Activated T-helper 17 cell treated with anti-CD3 and anti-CD28 coated beads, Interleukin-2, amount 50 U/mL, for 72 hours (primary cell): Measurements from ENCODE around the gene SVOPL. TPM values are rescaled to one million over a fixed set of nuclear protein-coding genes. Genes with fewer than 3 reads are reported as not detected.
A peak's percentile ranks its signal among the peaks of the same experiment; 100 is the strongest.

ENCODE experiments used
- ATAC-seq: fragments of 150-1000 bp; cut with Tn5 transposase; replicated peaks from 2 replicates; pipeline ENCODE4 v1.10.0; 2021; ENCODE audit warnings: mild to moderate bottlenecking, moderate library complexity
- H3K27ac Mint-ChIP-seq: one replicate; pipeline ENCODE4 v1.8.0; 2022; ENCODE audit warnings: mixed read lengths
- H3K27me3 Mint-ChIP-seq: one replicate; pipeline ENCODE4 v1.8.0; 2022; ENCODE audit warnings: mixed read lengths
- H3K36me3 Mint-ChIP-seq: one replicate; pipeline ENCODE4 v1.8.0; 2022; ENCODE audit warnings: low read depth, mild to moderate bottlenecking, mixed read lengths
- H3K4me1 Mint-ChIP-seq: one replicate; pipeline ENCODE4 v1.8.0; 2022; ENCODE audit warnings: mixed read lengths
- H3K4me3 Mint-ChIP-seq: one replicate; pipeline ENCODE4 v1.8.0; 2022; ENCODE audit warnings: mild to moderate bottlenecking, mixed read lengths
- H3K9me3 Mint-ChIP-seq: one replicate; pipeline ENCODE4 v1.8.0; 2022; ENCODE audit warnings: mixed read lengths
- total RNA-seq, 2 donors: library from RNA; stranded (reverse); gene quantifications; one replicate each; pipeline ENCODE4 v1.2.3, GENCODE V29; 2022

SVOPL gene
- total RNA-seq, 2 donors from 2014 or later, result not detected

DNA sequence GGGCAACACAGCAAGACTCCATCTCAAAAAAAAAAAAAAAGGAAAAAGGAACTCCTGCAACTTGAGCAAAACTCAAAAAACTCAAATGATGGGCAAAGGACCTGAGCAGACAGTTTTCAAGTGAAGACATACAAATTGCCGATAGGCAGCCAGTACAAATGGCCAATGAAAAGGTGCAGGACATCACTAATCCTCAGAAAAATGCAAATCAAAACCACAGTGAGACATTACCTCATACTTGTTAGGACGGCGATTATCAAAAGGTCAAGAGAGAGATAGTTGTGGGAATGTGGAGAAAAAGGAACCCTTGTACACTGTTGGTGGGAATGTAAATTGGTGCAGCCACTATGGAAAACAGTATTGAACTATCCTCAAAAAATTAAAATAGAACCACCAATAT, 16.8 kb downstream of the SVOPL start:
- no peak overlapping the region for H3K27ac Mint-ChIP-seq
- H3K27me3 Mint-ChIP-seq, result peaks cover 11% of the 10 kb centered on the region
- no peak for ATAC-seq
- peaks cover 3% of the 10 kb centered on the region for H3K9me3 Mint-ChIP-seq
- no peaks in the 10 kb centered on the region for H3K4me1 Mint-ChIP-seq
- no peak overlapping the region for H3K4me3 Mint-ChIP-seq
- no peaks in the 10 kb centered on the region for H3K36me3 Mint-ChIP-seq

DNA sequence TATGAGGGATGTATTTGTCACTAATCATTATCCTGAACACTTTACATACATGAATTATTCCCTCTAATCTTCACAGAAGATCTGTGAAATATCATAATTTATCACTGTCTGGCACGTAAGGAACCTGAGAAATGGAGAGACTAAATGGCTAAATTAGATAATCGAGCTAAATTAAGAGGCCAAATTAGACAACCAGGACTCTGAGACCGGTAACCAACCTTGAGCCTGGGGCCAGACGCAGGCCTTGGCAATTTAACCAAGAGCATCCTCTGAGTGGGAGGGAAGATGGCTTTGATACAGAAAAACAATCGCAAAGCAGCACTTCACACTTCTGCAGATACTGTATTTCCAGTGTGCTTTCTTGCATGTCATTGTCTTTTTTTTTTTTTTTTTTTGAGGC, 21.4 kb downstream of the SVOPL start:
- no peak for ATAC-seq
- Mint-ChIP-seq H3K27ac (no peak overlapping the region), H3K27me3 (peaks cover 4% of the 10 kb centered on the region), H3K4me3 (no peak overlapping the region), H3K4me1 (no peaks in the 10 kb centered on the region), H3K9me3 (no peaks in the 10 kb centered on the region), H3K36me3 (no peaks in the 10 kb centered on the region)

DNA sequence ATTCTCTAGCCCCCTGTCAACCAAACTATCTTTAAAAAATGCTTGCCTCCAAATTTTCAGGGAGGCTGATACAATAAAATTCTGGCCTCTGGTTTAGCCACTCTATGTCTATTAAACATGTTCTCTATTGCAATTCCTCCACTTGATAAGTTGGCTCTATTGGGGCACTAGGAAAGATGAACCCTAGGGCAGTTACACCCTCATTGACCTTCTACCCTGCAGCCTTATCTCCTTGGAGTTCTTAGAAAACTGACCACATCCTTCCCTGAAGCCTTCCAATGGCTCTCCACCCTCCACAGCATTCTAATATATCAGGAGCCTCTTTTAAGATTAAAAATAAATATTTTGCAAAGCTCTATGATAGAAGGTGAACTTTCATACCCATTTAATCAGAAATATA, 30.6 kb downstream of the SVOPL start:
- H3K4me3 Mint-ChIP-seq, result no peak overlapping the region
- H3K9me3 Mint-ChIP-seq, result peaks cover 3% of the 10 kb centered on the region
- H3K27me3 Mint-ChIP-seq, result peaks cover 15% of the 10 kb centered on the region
- no peak overlapping the region for H3K27ac Mint-ChIP-seq
- H3K36me3 Mint-ChIP-seq, result no peaks in the 10 kb centered on the region
- no peak for ATAC-seq
- peaks cover 8% of the 10 kb centered on the region for H3K4me1 Mint-ChIP-seq

DNA sequence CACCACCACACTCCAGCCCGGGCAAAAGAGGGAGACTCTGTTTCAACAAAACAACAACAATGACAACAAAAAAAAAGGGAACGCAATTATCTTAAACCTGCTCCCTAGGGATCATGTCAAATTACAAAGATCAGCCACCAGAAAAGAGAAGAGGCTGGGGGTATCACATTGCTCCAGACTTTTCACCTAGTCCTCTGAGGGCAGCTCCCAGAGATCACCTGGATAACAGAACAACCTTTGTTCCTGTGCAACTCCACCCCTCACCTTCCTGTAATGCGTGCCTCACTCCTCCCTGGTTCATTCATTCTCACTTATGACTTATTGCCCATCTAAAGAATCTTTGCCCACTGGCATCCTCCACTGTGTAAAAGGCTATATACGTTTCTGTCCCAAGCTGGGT, 31.8 kb downstream of the SVOPL start:
- Mint-ChIP-seq H3K9me3 (peaks cover 3% of the 10 kb centered on the region), H3K4me3 (no peak overlapping the region), H3K27ac (no peak overlapping the region), H3K36me3 (no peaks in the 10 kb centered on the region), H3K27me3 (peaks cover 24% of the 10 kb centered on the region), H3K4me1 (peaks cover 8% of the 10 kb centered on the region)
- ATAC-seq, result no peak

DNA sequence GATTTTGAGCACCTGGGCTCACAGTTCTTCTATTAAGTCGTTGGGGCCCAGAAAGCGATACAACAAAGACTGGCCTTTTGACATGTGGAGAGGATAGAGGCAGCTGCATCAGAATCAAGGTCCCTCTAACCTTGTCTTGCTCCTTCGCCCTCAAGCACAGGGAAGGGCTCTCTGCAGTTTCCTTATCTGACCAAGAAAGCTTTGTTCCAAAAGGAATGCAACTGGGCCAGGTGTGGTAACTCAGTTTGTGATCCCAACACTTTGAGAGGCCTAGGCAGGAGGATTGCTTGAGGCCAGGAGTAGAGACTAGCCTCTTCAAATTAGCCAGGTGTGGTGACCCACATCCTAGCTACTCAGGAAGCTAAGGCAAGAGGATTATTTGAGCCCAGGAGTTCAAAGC, 32.2 kb downstream of the SVOPL start:
- Mint-ChIP-seq H3K27me3 (peaks cover 28% of the 10 kb centered on the region), H3K4me3 (no peak overlapping the region), H3K4me1 (peaks cover 8% of the 10 kb centered on the region), H3K9me3 (peaks cover 3% of the 10 kb centered on the region), H3K27ac (no peak overlapping the region), H3K36me3 (no peaks in the 10 kb centered on the region)
- ATAC-seq, result no peak

DNA sequence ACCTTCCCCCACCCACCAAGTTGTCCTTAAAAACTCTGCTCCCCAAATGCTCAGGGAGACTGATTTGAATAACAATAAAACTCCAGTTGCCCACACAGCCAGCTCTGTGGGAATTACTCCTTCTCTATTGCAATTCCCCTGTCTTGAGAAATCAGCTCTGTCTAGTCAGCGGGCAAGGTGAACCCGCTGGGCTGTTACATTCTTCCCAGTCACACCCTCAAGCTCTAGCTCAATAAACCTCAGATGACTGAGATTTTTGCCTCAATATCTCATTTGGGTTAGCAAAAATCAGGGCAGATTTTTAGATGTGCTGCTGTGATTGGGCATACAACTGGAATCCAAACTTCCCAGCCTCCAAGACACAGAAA, 32.9 kb downstream of the SVOPL start:
- Mint-ChIP-seq H3K27ac (no peak overlapping the region), H3K4me3 (no peak overlapping the region), H3K9me3 (peaks cover 3% of the 10 kb centered on the region), H3K4me1 (peaks cover 8% of the 10 kb centered on the region), H3K36me3 (no peaks in the 10 kb centered on the region), H3K27me3 (peaks cover 33% of the 10 kb centered on the region)
- ATAC-seq, result no peak

DNA sequence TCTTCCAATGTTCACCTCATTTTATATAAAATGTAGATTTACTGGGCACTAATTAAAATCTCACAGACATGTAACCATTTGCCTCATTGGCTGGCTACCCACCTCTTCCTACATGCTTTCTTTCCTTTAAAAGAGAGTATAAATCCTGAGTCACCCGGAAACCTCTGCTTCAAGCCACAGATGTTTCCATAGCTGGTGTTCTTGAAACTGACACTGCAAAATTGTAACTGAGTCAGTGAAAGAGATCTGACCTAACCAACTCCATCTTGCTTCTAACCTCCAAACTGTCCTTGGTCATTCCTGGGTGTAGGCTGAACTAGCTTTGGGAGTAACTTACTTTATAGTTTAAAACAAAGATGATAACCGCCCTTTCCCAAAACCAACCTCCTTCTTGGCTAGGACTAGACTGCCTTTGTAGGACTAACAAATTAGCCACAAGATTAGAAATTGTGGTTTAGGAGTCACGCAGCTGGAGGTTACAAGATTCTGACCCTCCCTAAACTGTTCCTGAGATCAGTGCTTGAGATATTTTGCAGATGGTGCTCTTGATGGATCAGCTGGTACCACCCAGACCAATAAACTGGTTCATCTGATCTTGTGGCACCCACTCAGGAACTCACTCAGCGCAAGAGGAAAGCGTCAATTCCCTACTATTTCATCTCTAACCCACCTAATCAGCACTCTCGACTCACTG, 33.5 kb downstream of the SVOPL start:
- no peak overlapping the region for H3K27ac Mint-ChIP-seq
- H3K4me3 Mint-ChIP-seq, result no peak overlapping the region
- H3K4me1 Mint-ChIP-seq, result peaks cover 8% of the 10 kb centered on the region
- no peaks in the 10 kb centered on the region for H3K36me3 Mint-ChIP-seq
- ATAC-seq, result peak; percentile 84
- peaks cover 3% of the 10 kb centered on the region for H3K9me3 Mint-ChIP-seq
- peaks cover 36% of the 10 kb centered on the region for H3K27me3 Mint-ChIP-seq

DNA sequence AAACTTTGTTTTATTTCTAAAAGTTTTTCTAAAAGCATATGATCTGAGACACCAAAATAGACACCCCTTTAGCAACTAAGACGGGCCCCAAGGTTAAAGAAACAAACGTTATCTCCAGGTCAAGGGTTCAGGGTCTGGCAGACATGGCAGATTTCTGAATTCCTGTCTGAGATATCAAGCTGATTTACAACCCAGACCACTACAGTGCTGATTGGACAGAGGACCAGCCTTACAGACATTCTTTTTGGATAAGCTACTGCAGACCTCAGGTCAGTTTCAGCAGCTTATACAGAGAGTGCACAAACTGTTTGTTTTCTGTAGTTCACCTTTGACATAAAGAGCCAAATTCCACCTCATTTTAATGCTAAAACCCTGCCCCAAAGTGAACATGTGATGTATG, 34.8 kb downstream of the SVOPL start:
- Mint-ChIP-seq H3K27ac (no peak overlapping the region), H3K4me3 (no peak overlapping the region), H3K9me3 (peaks cover 3% of the 10 kb centered on the region), H3K27me3 (peaks cover 46% of the 10 kb centered on the region), H3K4me1 (peaks cover 8% of the 10 kb centered on the region), H3K36me3 (no peaks in the 10 kb centered on the region)
- no peak for ATAC-seq

DNA sequence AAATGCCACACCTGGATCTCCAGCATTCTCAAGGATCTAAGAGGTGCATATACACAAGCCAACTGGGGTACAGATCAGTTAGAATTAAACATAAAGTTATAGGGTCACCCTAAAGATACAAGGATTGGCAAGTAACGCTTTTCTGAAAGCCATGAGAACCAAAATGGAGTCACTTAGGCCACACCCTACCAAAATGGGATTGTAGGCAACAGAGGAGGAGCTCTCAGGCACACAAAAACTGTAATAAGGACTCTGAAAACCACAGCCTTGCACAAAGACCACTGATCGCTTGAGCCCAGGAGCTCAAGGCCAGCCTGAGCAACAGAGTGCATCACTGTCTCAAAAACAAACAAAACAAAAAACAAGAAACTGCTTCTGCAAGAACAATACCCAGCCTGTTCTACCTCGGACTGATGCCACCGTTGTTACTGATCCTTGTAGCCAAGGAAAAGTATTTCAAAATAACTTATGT, 35.5 kb downstream of the SVOPL start:
- Mint-ChIP-seq H3K4me3 (no peak overlapping the region), H3K27me3 (peaks cover 50% of the 10 kb centered on the region), H3K27ac (no peak overlapping the region), H3K4me1 (peaks cover 8% of the 10 kb centered on the region), H3K36me3 (no peaks in the 10 kb centered on the region), H3K9me3 (peaks cover 3% of the 10 kb centered on the region)
- no peak for ATAC-seq

DNA sequence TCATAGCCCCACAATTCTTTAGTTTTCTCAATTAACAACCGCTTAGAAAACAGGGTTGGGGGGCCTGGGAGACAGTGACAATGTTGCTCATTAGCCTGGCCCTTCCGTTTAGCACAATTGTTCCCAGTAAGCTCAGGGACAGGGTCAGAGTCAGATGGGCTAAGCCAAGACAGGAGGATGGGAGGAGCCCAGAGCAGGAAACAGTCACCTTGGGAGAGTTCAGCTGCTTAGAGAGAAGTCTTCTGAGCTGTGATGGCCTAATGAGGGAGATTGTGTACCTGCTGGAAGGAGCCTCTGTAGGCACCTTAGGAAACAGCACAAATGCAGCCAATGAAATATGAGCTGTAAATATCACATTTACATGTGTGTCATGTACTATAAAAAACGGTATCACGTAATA, 35.9 kb downstream of the SVOPL start:
- Mint-ChIP-seq H3K4me3 (no peak overlapping the region), H3K9me3 (peaks cover 3% of the 10 kb centered on the region), H3K27ac (no peak overlapping the region)

DNA sequence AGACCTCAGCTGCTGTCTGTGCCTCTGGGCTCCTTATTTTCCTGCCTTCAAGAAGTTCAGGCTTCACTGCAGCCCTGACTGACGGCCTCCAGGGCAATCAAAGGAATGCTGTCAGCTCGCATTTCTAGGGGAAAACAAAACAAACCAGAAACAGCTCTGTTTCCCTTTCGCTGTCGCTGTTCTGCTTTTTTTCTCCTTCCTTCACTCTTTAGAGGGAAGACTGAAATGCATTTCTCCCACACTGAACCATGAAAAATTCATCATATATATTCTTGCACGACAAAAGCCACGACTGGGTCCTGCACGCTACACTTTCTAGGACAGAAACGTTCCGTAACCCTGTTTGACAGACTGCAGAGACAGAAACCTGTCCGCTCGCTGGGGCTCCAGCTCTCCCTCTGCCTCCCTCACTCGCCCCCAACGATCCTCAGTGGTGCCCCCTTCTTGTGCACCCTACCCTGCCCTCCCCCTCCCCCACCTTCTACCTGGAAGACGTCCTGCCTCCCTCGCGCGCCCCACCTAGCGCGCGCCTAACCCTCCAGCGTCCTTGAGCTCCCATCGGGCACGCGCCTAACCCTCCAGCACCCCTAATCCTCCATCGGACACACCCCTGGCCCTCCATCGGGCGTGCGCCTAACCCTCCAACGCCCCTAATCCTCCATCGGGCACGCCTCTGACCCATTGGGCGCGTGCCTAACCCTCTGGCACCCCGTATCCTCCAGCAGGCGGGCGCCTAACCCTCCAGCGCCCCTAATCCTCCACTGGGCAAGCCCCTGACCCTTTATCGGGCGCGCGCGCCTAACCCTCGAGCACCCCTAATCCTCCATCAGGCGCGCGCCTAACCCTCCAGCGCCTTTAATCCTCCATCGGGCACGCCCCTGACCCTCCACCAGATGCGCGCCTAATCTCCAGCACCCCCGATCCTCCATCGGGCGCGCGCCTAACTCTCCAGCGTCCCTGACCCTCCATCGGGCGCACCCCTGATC, 37.1 kb downstream of the SVOPL start:
- no peak for ATAC-seq
- no peak overlapping the region for H3K27ac Mint-ChIP-seq
- no peaks in the 10 kb centered on the region for H3K36me3 Mint-ChIP-seq
- peaks cover 3% of the 10 kb centered on the region for H3K9me3 Mint-ChIP-seq
- H3K4me1 Mint-ChIP-seq, result peaks cover 8% of the 10 kb centered on the region
- peaks cover 54% of the 10 kb centered on the region for H3K27me3 Mint-ChIP-seq
- H3K4me3 Mint-ChIP-seq, result peak overlapping the region; percentile 52

More for the DNA sequence above, 35.9 kb downstream of the SVOPL start:
- H3K36me3 Mint-ChIP-seq, result no peaks in the 10 kb centered on the region
- H3K4me1 Mint-ChIP-seq, result peaks cover 8% of the 10 kb centered on the region
- peaks cover 50% of the 10 kb centered on the region for H3K27me3 Mint-ChIP-seq
- ATAC-seq, result no peak

DNA sequence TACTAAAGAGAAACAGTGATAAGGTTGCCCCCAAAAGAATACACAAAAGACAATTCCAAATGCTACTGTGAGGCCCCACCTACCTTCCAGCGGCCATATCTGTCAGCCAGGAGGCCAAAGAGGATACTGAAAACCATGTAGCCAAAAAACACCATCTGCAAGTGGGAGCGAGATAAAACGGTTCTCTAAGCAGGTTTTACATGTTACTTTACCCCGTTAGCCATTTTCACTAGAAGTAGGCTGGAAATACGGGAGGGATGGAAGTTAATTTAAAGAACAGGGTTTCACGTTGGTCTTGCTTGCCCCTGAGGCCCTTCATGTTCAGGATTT, 38.2 kb downstream of the SVOPL start:
- no peak overlapping the region for H3K4me3 Mint-ChIP-seq
- no peak overlapping the region for H3K27ac Mint-ChIP-seq
- peaks cover 50% of the 10 kb centered on the region for H3K27me3 Mint-ChIP-seq
- peaks cover 8% of the 10 kb centered on the region for H3K4me1 Mint-ChIP-seq
- ATAC-seq, result no peak
- no peaks in the 10 kb centered on the region for H3K36me3 Mint-ChIP-seq
- peaks cover 3% of the 10 kb centered on the region for H3K9me3 Mint-ChIP-seq

DNA sequence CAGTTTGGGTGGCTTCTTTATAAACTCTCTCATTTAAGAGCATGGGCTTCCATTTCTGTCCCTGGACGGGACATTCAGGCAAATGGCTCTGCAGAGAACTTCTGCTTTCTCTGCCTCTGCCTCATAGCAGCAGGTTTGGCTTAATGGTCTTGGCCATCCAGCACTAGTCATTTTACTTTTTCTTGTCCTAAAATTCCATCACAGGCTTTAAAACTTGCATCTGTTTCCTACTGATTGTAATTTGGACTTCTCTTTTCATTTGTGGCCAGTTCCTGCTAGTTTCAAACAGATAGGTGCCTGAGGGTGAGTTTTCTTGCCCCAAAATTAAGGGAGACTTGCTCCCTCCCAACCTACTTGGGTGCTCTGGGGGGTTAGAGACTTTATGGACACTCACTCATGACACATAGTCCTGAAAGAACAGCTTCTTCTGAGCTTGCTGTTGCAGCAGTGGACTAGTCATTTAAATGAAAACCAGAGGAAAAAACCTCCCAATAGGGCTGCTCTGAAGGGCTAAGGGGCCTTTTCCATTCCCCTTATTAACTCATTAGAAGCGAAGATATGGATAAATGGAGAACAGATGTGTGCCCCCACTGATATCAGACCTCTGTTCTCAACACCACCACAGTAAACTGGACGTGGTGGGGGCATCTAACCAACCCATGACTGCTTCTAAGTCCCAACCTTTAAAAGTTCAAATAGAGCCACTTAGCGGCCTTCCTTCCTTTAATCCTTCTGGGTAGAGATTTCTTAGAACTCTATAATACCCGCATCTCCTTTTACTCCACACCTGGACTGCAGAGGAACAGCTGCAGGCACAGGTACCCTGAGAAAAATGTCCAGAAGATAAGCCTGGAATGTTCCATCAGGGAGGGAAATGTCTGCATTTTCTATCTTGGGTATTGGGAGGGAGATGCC, 38.8 kb downstream of the SVOPL start:
- no peak overlapping the region for H3K4me3 Mint-ChIP-seq
- H3K36me3 Mint-ChIP-seq, result no peaks in the 10 kb centered on the region
- no peaks in the 10 kb centered on the region for H3K9me3 Mint-ChIP-seq
- no peak overlapping the region for H3K27ac Mint-ChIP-seq
- ATAC-seq, result no peak
- H3K4me1 Mint-ChIP-seq, result peaks cover 2% of the 10 kb centered on the region
- peaks cover 46% of the 10 kb centered on the region for H3K27me3 Mint-ChIP-seq

DNA sequence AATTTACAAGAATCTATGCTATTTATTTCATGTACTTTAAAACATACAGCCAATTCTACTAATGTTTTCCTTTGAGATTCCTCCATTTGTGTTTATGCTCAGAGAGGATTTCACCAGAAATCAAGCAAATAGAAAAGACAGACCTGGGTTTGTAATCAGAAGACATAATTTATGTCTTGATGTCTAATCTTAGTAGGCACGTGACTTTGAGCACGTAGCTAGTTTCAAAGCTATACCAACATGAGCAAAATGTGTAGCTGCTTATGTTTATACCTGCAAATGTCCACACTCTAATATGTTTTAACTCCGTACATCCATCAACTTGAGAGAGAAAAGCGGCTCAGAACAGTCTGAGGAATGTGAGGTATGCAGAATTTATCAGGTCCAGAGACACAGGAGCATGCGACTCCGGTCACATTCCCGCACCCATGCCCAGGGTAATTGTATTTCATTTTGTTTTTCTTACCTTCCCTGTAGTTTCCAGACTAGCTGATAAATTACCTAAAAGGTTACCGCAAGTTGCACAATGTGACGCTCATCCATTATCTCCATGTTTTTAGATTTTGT, 40.0 kb downstream of the SVOPL start:
- H3K36me3 Mint-ChIP-seq, result no peaks in the 10 kb centered on the region
- H3K4me1 Mint-ChIP-seq, result no peaks in the 10 kb centered on the region
- no peak overlapping the region for H3K4me3 Mint-ChIP-seq
- no peak for ATAC-seq
- H3K9me3 Mint-ChIP-seq, result no peaks in the 10 kb centered on the region
- H3K27me3 Mint-ChIP-seq, result peaks cover 40% of the 10 kb centered on the region
- no peak overlapping the region for H3K27ac Mint-ChIP-seq
